ENCODE measurements around the gene EPGN. TPM values are rescaled to one million over a fixed set of nuclear protein-coding genes. Genes with fewer than 3 reads are reported as not detected.
"Not testable (repeated sequence)": the region's sequence is repeated elsewhere in the genome, so short reads cannot be mapped to it uniquely, and the experiment has no call there.

The EPGN gene
- total RNA-seq, 1 donor from 2014 or later: not detected

DNA sequence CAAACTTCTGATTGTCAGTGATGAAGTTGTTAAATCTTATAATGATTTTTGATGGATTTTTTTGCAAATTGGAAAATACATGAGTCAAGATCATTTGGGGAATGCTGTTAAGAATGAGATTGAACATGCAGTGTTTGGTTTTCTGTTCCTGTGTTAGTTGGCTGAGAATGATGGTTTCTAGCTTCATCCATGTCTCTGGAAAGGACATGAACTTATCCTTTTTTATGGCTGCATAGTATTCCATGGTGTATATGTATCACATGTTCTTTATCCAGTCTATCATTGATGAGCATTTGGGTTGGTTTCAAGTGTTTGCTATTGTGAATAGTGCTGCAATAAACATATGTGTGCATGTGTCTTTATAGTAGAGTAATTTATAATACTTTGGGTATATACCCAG lies 32.2 kb downstream of the EPGN start:
- DNase-seq: not testable (repeated sequence)

DNA sequence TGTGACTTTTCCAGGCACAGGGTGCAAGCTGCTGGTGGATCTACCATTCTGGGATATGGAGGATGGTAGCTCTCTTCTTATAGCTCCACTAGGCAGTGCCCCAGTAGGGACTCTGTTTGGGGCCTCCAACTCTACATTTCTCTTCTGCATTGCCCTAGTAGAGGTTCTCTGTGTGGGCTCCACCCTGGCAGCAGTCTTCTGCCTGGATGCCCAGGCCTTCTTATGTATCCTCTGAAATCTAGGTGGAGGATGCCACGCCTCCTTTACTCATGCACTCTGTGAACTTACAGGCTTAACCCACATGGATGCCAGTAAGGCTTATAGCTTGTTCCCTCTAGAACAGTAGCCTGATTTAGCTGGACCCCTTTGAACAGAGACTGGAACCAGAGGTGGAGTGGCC lies 35.8 kb downstream of the EPGN start:
- DNase-seq: no peak

DNA sequence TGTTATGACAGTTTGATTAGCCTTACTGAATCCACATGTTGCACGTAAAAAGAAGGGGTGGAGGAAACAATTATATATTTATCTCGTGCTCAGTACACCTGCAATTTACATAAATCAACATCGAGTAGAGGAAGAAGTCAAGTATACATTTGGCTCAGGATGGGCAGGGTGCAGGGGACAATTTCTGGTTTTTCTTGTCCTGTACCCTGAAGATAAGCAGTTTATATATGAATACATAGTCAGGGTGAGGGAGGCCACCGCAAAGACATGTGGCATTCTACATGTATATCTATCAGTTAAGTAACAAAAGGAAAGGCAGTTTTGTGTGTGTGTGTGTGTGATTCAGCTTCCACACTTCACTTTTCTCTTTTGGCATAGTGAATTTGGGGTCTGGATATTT lies 45.6 kb downstream of the EPGN start:
- DNase-seq: no peak

DNA sequence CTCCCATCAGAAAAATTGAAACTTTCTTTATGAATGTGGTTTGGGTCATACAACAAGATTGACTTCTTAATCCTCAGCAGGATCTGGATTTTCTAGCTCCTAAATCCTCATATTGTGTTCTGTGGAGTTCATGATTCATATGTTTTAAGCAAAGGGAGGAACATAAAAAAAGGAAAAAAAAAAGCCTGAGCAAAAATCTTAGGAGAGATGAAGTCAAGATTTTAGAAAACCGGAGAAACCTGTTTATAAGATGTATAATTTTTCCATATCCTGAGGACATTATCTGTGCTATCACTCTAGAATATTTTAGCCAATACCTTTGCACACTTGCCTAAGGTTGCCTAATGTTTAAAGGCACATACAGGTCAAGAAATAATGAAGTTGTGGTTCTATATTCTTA lies 49.7 kb downstream of the EPGN start:
- DNase-seq: no peak

DNA sequence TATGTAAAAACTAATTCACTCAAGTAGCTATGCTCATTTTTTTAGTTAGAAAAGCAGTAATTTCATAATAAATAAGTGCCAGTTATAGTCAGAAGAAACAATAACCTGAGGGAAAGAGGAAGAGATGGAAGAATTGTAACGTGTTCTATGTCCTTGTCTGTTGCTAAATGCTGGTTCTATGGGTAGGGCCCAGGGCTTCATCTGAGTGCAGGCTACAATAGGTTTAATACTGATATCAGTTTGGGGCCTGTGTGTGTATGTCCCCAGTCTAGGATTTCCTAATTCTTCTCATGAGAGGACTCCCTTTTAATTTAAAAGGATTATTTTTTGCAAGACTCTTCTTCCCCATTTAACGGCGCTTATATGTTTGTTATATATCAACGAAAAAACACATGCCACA lies 53.4 kb downstream of the EPGN start:
- no peak for DNase-seq

DNA sequence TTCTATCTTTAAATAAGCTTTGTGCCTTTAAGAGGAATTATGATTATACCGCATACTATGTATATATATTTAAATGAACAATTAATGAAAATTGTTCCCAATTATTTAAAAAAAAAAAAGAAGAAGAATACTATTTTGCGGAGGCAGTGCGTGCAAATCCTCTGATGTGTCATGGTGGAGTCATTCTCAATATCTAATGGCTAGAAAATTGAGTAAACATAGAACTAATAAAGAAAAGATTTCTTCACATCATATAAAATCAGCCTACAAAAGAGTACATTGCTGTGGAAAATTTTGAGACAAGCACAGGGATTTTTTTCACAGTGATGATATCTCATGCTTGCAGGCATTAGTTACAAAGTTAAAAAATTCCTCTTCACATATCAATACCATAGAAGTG lies 54.1 kb downstream of the EPGN start:
- no peak for DNase-seq

DNA sequence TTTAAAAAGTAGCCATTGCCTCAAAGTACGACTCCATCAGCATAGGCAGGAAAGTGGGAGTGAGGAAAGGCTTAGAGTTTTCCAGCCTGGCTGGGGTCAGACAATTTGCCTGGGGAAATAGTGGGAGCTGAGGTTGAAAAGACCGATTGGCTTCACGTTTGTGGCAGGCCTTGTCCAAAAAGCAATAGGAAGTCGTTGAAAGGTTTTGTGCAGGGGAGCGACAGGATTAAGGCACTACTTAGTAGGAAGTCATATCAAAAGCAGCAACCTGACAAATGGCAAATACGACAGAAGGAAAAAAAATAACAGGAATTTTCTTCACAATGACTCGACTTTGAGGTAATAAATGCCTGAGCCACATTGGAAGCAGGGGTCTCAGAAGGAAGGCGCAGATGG lies 56.0 kb downstream of the EPGN start:
- DNase-seq: no peak

DNA sequence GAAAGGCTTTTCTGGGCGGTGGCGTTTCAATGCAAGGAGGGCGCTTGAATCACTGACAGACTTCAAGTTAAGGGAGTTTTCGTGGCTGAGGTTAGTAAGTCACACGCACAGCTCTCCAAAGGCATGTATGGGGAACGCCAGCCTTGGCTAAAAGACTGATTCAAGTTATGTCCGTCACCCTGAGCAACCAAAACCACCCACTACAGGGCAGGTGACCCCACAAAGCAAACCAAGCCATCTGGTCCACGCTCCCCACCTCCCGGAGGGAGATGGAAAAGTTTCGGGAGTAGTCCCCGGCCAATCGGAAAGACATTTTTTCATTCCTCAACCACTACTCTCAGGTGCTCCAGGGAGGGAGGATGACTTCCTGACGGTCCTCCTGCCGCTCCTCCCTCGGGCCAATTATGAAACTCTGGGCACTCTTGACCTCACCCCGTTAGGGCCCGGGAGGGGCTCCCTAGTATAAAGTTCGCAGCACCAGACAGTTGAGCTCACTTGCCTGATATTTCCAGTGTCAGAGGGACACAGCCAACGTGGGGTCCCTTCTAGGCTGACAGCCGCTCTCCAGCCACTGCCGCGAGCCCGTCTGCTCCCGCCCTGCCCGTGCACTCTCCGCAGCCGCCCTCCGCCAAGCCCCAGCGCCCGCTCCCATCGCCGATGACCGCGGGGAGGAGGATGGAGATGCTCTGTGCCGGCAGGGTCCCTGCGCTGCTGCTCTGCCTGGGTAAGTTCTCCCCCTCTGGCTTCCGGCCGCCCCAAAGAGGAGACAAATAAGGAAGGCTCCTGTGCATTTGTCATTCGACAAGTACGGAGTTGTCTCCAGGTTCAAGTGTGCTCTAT lies 56.6 kb downstream of the EPGN start, which contains the start of gene EREG:
Gene EREG, plus strand, starts transcription at position 494 of the 840 bp plus-strand sequence. Its CDS starts 164 bp downstream, at position 658.
- peak; percentile 42 for DNase-seq

DNA sequence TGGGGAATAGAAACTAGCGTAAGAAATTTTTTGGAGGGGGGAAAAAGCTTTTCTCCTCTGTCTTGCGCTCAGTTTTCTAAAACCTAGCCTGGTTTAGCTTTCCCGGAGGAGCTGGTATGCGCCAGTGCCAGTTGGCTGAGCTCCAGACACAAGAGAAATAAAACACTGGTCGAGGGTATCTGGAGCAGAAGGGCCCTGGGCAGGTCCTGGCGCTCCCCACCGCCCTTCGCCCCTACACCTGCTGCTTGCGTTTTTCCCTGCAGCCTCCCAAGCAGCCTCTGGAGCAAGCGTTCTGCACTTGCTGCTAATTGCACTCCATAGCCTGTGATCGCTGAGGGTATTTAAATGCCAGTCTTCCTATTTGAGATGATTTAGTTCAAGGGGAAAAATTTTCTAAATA lies 57.5 kb downstream of the EPGN start:
- peak; percentile 55 for DNase-seq

Other genes starting within 250 kb of the EPGN start
- gene CXCL2, start 209.3 kb upstream of the EPGN start, total RNA-seq: 5.2 TPM
- 18.9 TPM for gene MTHFD2L, start 150.4 kb upstream of the EPGN start, total RNA-seq
- 0.72 TPM for gene EREG, start 56.7 kb downstream of the EPGN start, total RNA-seq
- gene AREG, start 136.7 kb downstream of the EPGN start, total RNA-seq: 2.7 TPM